ENCODE data around the gene MLXIPL.

GRCh38 chr7:73596191-73597065 lies 27.9 kb downstream of the MLXIPL start:
- TF ChIP-seq CTCF (IDR thresholded peaks at IDR 0.05) = no peak
- no peak for TF ChIP-seq POLR2AphosphoS5 (IDR thresholded peaks at IDR 0.05; ENCODE audit: low read depth, low read length)
- TF ChIP-seq TCF7L2 (IDR thresholded peaks at IDR 0.05; ENCODE audit: low read depth, low read length) = no peak
- TF ChIP-seq REST (IDR thresholded peaks at IDR 0.05; ENCODE audit: insufficient read depth in 1 of 2, low read depth in 2 of 2, low read length in 1 of 2) = no peak

Measured in Panc1 (cell line).